SH-SY5Y (cell line): ENCODE measurements around the gene FMNL3.

Experiments used
- GATA2 ChIP-seq: IDR thresholded peaks from 2 replicates; pipeline ENCODE4 v1.6.1; 2011; ENCODE audit warnings: mild to moderate bottlenecking, low read depth, low read length
- GATA3 ChIP-seq: IDR thresholded peaks from 2 replicates; pipeline ENCODE4 v1.6.1; 2011; ENCODE audit warnings: low read depth, mild to moderate bottlenecking, low read length, moderate library complexity

DNA sequence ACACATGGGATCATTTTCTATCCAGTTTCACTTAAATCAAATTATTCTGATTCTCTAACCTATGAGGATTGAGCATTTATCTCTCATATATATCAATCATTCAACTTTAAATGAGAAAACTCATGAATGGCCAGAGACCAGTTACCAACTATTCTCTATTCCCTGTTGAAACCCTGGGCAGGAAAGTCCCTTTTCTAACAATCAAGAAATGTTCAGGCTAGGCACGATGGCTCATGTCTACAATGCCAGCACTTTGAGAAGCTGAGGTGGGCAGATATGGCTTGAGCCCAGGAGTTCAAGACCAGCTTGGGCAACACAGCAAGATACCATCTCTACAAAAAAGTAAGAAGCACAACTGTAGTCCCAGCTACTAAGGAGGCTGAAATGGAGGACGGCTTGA, 18.0 kb downstream of the FMNL3 start:
- TF ChIP-seq GATA2 (no peak), GATA3 (no peak)
